ENCODE measurements around the gene PDZRN4. TPM values are rescaled to one million over a fixed set of nuclear protein-coding genes. Genes with fewer than 3 reads are reported as not detected.

Gene PDZRN4
- total and polyA plus RNA-seq, 2 donors (not counting 3 experiments of a cell fraction or from before 2014, with no cell fraction given) = not detected

GRCh38 chr12:41510470-41510869 lies 322.4 kb downstream of the PDZRN4 start:
- H3K4me2 ChIP-seq (ENCODE audit: insufficient read depth, low read length) = no peak overlapping the region
- ChIA-PET POLR2A (no interaction called here), CTCF (interaction anchor here (1.0 to 1.1 kb wide), 2 partner anchors 31 to 66 kb away, joined by 3 read pairs; no protein-coding TSS in a partner anchor)
- no peak for TF ChIP-seq POLR2AphosphoS5 (IDR thresholded peaks at IDR 0.05; ENCODE audit: insufficient read depth, low read depth, low read length)
- DNase-seq (ENCODE audit: low read depth, low spot score) (no peak), FAIRE-seq (no peak)
- H4K20me1 ChIP-seq (replicated peaks; ENCODE audit: control insufficient read depth, extremely low read depth, insufficient read depth, low read length) = no peaks in the 10 kb centered on the region
- no peak overlapping the region for H2AFZ ChIP-seq (ENCODE audit: low read depth, low read length)
- no peaks in the 10 kb centered on the region for H3K9me3 ChIP-seq (replicated peaks; ENCODE audit: control insufficient read depth, insufficient read depth, low read length)
- H3K4me3 ChIP-seq (replicated peaks in 1 of 3; ENCODE audit: insufficient read depth in 1 of 3, low read depth in 1 of 3, low read length in 3 of 3) = no peak overlapping the region
- H3K9ac ChIP-seq (replicated peaks; ENCODE audit: extremely low read depth, insufficient read depth, low read length) = no peak overlapping the region
- dilution Hi-C loops (cut with MboI; ENCODE audit: extremely low pct_ligation_motif_present, low sequenced_read_pairs) (no loop called here), intact Hi-C loops (cut with micrococcal nuclease) (no loop called here)
- peaks cover 11% of the 10 kb centered on the region for H3K4me1 ChIP-seq (ENCODE audit: control insufficient read depth, extremely low read depth, insufficient read depth, low read length)
- no peaks in the 10 kb centered on the region for H3K79me2 ChIP-seq (ENCODE audit: control insufficient read depth, insufficient read depth, low read length)
- H3K9me1 ChIP-seq (replicated peaks; ENCODE audit: control insufficient read depth, extremely low read depth, insufficient read depth, low read length) = no peaks in the 10 kb centered on the region
- no TSS peak for BruUV-seq (replicated peaks)
- H3K27me3 ChIP-seq (ENCODE audit: control insufficient read depth in 2 of 2, insufficient read depth in 2 of 2, low read length in 2 of 2) = no peaks in the 10 kb centered on the region
- no peaks in the 10 kb centered on the region for H3K36me3 ChIP-seq (ENCODE audit: control insufficient read depth in 2 of 2, extremely low read depth in 1 of 2, insufficient read depth in 2 of 2, low read length in 2 of 2)
- no peak overlapping the region for H3K27ac ChIP-seq (ENCODE audit: insufficient read depth, low read depth, low read length)

- Histone ChIP-seq H3K9me1 (replicated peaks; ENCODE audit: control insufficient read depth, extremely low read depth, insufficient read depth, low read length) (no peaks in the 10 kb centered on the region), H3K4me2 (ENCODE audit: insufficient read depth, low read length) (no peak overlapping the region), H3K27me3 (ENCODE audit: control insufficient read depth in 2 of 2, insufficient read depth in 2 of 2, low read length in 2 of 2) (no peaks in the 10 kb centered on the region), H3K9me3 (replicated peaks; ENCODE audit: control insufficient read depth, insufficient read depth, low read length) (no peaks in the 10 kb centered on the region), H3K4me1 (ENCODE audit: control insufficient read depth, extremely low read depth, insufficient read depth, low read length) (peaks cover 11% of the 10 kb centered on the region), H2AFZ (ENCODE audit: low read depth, low read length) (no peak overlapping the region), H3K4me3 (replicated peaks in 1 of 3; ENCODE audit: insufficient read depth in 1 of 3, low read depth in 1 of 3, low read length in 3 of 3) (no peak overlapping the region), H3K9ac (replicated peaks; ENCODE audit: extremely low read depth, insufficient read depth, low read length) (no peak overlapping the region), H3K27ac (ENCODE audit: insufficient read depth, low read depth, low read length) (no peak overlapping the region), H4K20me1 (replicated peaks; ENCODE audit: control insufficient read depth, extremely low read depth, insufficient read depth, low read length) (no peaks in the 10 kb centered on the region), H3K79me2 (ENCODE audit: control insufficient read depth, insufficient read depth, low read length) (no peaks in the 10 kb centered on the region), H3K36me3 (ENCODE audit: control insufficient read depth in 2 of 2, extremely low read depth in 1 of 2, insufficient read depth in 2 of 2, low read length in 2 of 2) (no peaks in the 10 kb centered on the region)
- dilution Hi-C loops (cut with MboI; ENCODE audit: extremely low pct_ligation_motif_present, low sequenced_read_pairs) = no loop called here
- DNase-seq (ENCODE audit: low read depth, low spot score) = no peak
- ChIA-PET CTCF (no interaction called here), POLR2A (interaction anchor here (0.6 kb wide), 1 partner anchor 551 kb away, joined by 3 read pairs; no protein-coding TSS in a partner anchor)
- no peak for TF ChIP-seq FOS (IDR thresholded peaks at IDR 0.05; ENCODE audit: borderline replicate concordance, insufficient read depth, low read length)
- no peak for TF ChIP-seq POLR2AphosphoS5 (IDR thresholded peaks at IDR 0.05; ENCODE audit: insufficient read depth, low read depth, low read length)
- no peak for TF ChIP-seq EZH2 (IDR thresholded peaks at IDR 0.05; ENCODE audit: borderline replicate concordance, low read depth, low read length, severe bottlenecking)
- no peak for TF ChIP-seq MYC (IDR thresholded peaks at IDR 0.05; ENCODE audit: low read depth, low read length)
- TF ChIP-seq MAX (IDR thresholded peaks at IDR 0.05; ENCODE audit: insufficient read depth, insufficient read length) = no peak
- no peak for TF ChIP-seq POLR2A (IDR thresholded peaks at IDR 0.05; ENCODE audit: low read depth, low read length)
- no peak for TF ChIP-seq GATA2 (IDR thresholded peaks at IDR 0.05; ENCODE audit: insufficient read depth, insufficient read length, low read depth, low read length)
- TF ChIP-seq JUN (IDR thresholded peaks at IDR 0.05; ENCODE audit: borderline replicate concordance, insufficient read depth, insufficient read length, low read depth) = no peak
- TF ChIP-seq CTCF (IDR thresholded peaks at IDR 0.05; ENCODE audit: extremely low read depth in 1 of 2, insufficient read depth in 1 of 2, low read depth in 1 of 2, low read length in 2 of 2) = no peak
- no TSS peak for BruUV-seq (replicated peaks)
- no peak for FAIRE-seq
- intact Hi-C loops (cut with micrococcal nuclease) = no loop called here
Observed at GRCh38 chr12:41511247-41511646, 323.1 kb downstream of the PDZRN4 start.
